GM18526 (cell line): ENCODE measurements around the gene WNT9A.

ENCODE experiments used
- POLR2A ChIP-seq: IDR thresholded peaks from 3 replicates; pipeline ENCODE4 v1.6.1; 2011; ENCODE audit not compliant: insufficient read length; ENCODE audit errors: extremely low read depth

Gene WNT9A

DNA sequence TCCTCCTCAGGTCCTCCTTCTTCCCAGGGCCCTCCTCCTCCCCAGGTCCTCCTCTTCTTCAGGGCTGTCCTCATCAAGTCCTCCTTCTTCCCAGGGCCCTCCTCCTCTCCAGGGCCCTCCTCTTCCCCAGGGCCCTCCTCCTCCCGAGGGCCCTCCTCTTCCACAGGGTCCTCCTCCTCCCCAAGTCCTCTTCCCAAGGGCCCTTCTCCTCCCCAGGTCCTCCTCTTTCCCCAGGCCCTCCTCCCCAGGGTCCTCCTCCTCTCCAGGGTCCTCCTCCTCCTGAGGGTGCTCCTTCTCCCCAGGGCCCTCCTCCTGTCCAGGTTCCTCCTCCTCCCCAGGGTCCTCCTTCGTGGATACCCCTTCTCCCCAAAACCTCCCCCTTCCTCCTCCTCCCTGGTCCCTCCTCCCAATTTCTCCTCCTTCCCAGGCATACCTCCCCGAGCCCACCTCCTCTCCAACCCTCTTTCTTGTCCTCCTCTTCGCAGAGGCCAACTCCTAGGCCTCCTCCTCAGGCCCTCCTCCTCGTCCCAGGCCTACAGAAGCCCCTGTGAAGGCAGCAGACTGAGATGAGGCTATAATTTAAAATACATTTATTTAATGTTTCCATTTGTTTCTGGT, 29.5 kb downstream of the WNT9A start:
- no peak for TF ChIP-seq POLR2A

DNA sequence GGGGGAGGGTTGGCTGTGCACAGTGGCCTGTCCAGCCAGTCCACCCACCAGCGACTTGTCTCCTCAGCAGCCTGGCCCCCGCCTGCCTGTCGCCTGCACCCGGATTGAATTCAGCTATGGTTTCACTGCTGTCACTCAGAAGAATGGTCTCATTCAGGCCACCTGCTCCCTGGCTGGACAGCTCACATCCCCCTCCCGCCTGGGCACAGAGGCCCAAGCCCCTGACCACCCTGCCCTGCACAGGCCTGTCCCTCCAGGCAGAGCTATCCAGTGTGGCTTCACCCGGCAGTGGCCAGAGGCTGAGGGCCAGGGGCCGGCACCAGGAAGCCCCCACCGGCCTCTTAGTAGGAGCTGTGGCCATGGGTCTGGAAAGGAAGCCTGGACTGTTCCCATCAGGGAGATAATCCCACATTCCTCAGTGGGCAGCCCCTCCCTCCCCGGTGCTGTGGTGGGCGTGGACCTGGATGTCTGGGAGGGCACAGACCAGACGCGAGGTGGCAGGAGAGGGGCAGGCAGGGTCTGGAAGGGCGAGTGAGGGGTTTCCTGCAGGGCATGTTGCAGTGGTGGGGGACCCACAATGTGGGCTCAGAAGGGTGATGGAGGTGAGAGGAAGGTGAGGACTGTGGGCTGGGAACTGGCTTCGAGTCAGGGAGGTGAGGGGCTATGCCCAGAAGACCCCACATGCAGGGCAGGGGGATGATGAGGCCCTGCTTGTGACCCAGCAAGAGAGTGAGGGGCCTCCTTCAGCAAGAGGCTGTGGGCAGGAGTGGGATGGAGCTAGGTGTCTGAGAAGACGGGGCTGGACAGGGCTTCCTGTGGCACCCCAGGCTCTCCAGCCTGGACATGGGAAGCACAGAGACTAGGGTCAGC, 30.4 kb downstream of the WNT9A start:
- no peak for TF ChIP-seq POLR2A

DNA sequence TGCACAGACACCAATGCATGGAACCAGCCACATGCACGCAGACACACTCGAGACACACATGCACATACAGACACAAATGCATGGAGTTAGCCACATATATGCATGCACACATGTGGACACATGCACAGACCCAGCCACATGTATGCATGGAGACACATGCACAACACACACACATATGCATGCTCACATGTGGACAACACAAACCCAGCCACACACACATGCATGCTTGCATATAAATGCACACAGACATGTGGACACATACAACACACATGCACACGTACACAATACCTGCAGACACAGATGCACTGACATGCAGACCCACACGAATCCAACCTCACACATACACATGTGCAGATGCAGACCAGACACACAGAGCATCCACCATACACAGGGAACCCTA, 31.1 kb downstream of the WNT9A start:
- TF ChIP-seq POLR2A: no peak

DNA sequence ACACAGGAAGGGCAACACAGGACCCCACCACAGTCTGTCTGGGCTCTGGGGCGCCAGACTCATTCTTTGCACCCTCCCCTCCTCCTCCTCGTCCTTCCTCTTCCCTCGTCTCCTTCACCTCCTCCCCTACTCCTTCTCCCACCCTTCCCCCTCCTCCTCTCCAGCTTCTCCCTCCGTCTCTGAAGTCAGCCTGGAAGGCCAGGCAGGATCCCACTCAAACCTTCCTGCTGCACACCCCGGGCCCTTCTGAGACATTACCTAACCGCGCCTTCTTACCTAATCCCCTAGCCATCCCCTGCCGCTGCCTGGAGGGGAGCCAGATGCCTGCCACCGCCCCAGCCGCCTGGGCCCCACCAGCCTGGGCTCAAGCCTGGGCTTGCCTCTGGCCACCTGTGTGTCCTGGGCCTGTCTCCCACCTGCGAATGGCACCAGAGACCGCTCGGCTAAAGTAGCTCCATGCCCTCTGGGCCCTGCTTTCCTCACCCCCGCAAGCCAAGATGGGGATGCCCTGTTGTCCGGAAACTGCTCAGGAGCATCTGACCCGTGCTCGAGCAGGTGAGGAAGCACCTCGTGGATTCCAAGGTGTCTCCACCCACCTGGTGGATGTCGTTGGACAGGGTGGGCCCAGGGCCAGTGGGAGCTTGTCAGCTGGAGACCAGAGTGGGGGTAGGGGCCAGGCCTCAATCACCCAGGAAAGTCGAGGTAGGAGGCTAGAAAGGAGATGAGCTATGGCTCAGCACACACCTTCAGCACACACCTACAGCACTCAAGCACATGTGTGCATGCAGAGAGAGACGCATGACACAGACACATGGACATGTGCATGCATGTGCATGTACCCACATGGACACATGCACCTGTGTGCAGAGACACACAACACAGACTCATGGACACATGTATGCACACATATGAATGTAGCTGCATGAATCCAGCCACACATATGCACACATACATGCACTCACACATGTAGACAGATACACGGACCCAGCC, 31.9 kb downstream of the WNT9A start:
- no peak for TF ChIP-seq POLR2A

DNA sequence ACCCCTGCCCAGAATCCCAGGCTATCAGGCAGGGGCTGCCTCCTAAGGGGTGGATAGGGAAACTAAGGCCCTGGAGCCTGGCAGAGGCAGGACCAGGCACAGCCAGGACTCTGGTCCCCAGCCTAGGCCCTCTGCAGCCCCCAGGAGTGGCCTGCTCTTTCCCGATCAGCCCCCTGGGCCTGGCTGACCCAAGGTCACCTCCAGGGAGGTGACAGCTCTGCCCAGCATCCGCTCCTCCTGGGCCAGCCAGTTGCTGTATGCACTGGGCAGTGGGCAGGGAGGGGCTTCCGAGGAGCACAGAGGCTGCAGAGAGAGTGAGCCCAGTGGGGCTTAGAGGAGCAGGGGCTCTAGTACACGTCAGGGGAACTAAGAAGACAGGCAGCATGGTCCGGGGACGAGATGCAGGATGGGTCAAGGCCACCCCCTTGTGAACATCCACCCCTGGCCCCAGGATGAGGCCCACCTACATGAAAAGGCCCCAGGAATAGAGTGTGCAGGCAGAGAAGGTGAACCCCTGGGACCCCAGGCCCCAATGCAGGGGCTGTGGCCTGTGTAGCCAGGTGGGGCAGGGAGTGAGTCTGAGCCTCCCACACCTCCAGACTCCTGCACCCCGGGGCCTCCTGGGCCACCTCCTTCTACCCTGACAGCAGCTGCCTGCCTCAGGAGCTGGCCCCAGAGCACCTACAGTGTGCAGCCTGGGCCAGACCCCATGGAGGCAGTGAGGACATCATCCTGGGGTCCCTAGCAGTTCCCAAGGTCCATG, 32.8 kb downstream of the WNT9A start:
- TF ChIP-seq POLR2A: no peak

DNA sequence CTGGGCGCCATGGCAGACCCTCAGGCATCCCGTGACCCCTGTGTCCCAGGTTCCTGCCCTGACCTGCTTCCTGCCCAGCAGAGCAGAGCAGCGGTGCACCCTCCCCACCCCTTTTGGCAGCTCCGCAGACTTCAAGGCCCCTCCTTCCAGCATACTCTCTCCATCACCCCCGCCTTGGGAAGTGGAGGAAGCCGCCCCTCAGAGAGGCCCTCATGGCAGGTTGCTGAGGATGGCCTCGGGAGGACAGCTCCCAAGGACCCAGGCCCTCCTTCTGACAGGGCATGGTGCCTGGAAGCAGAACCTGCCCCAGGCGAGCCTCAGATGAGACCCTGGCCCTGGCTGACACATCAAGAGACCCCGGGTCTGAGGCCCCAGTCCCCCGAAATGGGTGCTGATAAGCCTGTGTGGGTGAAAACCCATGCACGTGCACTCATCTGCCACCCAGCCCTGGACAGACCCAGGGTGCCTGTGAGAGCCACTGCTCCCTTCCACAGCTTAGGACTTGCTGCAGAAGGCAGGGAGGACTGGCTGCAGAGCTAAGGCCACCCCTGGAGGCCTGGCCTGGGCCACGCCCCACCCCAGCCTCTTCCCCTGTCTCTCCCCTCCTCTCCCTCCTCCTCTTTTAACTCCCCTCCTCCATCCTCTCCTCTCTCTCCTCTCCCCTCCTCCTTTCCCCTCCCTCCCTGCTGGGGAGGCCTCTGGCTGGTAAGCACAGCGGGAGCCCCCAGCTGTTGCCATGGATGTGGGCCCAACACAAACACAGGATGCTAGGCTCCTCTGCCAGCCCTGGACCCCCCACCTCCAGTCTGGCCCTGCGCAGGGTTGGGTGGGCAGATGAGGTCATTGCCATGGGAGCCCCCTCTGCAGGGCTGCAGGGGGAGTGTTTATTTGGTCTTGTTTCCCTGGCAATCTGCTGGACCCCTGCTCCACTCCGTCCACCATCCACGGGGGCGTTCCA, 33.7 kb downstream of the WNT9A start:
- TF ChIP-seq POLR2A: no peak

DNA sequence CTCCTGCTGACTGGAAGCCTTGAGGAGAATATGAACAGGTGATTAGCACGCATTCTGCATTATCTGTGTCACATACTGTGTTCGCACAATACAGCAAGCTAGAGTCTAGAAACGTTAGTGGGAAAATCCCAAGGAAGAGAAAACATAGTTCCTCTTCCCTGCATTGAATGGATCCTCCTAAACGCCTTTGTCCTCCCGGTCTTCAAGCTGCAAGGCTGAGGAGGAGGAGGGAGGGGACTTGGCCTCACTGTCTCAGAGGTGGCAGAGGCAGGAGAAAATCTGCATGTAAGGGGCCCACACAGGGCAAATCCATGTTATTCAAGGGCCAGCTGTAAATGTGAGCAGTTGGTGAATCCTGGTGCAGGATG, 34.4 kb downstream of the WNT9A start:
- no peak for TF ChIP-seq POLR2A

DNA sequence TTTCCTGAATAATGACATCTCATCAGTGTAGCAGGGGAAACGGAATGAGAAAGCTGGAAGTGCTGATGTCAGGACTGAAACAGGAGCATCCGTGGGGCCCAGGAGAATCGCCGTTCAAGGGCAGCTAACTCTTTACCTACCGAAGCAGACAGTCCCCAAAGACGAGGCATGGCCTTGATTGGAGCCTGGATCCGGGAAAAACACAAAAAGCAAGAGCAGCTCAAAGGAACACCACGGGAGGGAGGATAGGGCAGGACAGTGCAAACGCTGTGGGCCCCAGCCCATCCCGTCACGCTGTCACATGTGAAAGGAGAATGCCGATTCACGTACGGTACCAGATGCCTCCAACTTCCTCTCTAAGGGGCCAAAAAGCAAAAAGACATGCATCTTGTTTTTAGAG, 34.9 kb downstream of the WNT9A start:
- no peak for TF ChIP-seq POLR2A

DNA sequence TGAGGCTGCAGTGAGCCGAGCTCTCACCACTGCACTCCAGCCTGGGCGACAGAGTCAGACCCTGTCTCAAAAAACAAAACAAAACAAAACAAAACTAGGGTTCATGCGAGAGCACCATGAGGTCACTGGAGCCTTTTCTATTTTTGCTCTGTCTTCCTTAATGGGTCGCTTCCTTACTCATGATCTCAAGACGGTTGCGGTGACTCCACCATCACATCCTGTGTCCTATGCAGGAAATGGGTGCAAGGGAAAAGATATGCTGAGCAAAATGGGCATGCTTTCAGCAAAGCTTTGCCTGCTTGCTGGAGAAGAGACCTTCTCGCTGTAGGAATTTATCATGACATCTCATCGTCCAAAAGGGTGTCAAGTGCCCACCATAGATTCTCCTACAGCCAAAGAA, 36.4 kb downstream of the WNT9A start:
- TF ChIP-seq POLR2A: no peak

DNA sequence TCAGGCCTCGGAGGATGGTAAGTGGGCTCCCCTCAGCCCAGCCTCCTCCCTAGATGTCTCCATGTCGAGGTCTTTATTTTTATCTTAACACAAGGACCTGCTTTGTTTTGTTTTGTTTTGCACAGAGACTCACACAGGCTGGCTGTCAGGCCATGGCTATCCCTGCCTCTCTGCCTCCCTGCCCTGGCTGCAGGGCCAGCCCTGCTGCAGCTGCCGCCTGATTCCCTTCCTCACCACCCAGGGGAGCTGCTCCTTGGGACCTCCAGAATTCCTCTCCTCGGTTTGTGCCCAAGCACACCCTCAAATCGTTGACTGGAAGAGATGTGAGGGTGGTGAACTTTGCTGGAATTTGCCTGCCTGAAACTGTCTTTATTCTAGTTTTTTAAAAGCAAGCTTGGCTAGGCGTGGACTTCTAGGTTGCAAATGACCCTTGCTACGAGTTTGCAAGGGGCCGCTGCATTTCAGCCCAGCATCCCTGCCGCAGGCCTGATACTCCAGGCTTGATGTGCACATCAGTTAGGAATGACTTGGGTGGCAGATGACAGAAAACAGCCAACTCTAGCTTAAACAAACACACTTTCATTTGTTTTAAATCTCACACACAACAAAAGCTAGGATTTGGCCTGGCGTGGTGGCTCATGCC, 37.1 kb downstream of the WNT9A start:
- TF ChIP-seq POLR2A: no peak

DNA sequence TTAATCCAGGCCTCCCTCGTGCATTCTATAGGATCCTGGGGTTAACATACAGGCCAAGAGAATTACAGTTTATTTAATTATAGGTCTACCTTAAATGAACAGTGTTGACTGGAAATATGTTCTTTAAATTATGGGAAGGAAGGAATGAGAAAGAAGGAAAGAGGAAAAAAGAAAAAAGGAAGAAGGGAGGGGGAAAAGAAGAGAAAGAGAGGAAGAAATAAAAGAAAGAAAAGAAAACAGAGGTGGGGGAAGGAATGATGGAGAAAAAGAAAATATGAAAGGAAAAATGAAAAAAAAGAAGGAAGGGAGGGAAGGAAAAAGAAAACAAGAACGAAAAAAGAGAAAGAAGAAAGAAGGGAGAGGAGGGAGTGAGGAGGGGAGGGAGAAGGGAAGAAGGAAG, 38.5 kb downstream of the WNT9A start:
- TF ChIP-seq POLR2A: no peak

DNA sequence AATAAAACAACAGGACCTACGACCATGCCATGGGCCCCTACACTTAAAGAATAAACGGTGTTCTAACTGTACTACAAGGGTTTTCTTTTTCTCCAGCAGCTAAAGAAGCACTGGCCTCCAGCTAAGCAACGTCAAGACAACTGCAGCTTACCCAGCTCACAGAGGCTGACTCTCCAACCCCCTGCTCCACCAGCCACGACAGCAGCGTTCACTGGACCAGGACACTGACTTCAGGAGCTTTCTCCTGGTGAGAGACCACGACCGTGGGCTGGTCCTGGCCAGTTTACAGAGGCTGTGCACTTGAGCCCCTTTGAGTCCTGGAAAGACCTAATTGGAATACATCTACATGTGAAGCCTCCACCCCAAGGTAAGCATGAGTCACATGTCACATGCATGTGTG, 39.4 kb downstream of the WNT9A start:
- no peak for TF ChIP-seq POLR2A

DNA sequence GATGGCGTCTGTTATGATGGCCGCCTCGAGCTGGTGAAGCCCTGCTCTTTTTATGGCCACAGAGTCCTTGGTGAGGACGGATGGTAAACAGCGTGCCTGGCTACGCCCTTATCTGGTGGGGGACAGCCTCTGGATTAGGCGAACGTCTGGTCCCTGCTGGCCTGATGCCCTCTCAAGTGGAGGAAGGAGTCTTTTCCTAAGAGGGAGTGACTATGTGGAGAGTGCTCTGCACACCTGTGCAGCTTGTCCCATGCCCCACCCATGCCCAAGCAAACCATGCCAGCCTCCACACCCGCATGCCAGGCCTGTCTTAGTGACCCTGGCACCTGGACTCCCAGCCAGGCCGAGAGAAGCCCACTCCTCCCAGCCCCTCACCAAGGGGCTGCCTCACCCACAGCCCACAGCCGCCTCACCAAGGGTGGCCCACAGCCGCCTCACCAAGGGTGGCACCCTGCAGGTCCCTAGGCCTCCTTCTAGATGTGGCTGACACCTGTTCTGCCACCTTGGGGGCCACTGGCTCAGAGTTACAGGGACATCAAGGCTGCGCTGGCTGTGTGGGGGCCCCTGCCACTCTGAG, 40.2 kb downstream of the WNT9A start:
- no peak for TF ChIP-seq POLR2A

DNA sequence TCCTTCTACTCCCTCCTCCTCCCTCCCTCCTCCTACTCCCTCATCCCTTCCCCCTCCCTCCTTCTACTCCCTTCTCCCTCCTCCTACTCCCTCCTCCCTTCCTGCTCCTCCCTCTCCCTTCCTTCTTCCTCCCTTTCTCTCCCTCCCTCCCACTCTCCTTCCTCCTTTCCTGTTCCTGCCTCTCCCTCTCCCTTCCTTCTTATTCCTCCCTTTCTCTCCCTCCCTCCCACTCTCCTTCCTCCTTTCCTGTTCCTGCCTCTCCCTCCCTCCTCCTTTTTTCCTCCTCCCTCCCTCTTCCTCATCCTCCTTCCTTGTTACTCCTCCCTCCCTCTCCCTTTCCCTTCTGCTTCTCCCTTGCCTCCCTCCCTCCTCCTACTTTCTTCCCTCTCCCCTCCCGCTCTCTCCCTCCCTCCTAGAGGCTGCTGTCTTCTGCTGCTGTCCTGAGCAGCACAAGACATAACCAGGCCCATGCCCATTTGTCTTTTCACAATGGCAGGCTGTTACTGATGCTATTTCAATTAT, 41.1 kb downstream of the WNT9A start:
- TF ChIP-seq POLR2A: no peak
